Suppressor macrophage treated with lipopolysaccharide for 4 hours (primary cell): ENCODE data around the gene ASTN1.

Source experiments
- DNase-seq: peaks from one replicate; pipeline ENCODE4 v3.0.0-alpha.2; 2020

Gene ASTN1

DNA sequence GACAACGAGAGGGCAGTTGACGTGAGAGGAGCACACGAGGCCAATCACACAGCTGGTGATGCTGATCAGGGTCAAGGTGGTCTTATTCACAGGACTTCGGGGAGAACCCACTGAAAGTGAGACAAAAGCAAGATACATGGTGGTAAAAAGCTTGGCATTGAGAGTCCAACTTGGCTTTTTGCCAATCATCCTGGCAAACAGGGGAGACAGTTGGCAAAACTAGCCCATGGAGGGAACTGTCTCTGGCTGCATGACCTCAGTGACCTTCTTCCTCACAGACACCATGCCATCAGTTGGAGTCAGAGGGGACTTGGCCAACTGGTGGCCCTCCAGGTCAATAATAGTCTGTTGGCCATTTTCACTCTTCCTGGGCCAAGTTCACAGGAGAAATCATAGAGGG lies 139.9 kb downstream of the ASTN1 start:
- no peak for DNase-seq

DNA sequence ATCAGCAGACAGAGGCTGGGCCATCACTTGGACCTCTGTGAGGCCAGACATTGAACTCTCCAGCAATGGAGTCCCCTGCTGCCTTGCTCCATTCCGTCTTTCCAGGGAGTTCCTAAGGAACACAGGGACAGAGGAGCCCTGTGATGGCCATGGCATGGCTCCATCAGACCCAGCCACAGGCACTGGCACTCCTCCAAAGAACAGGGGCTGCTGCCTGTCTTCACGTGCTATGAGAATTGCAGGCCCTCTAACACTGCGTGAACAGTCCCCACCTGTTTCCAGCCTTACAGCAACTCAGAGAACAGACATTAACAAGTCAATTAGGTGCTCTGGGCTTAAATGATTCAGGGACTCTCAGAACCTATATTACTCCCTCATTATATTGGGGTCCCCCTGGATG lies 140.8 kb downstream of the ASTN1 start:
- no peak for DNase-seq

DNA sequence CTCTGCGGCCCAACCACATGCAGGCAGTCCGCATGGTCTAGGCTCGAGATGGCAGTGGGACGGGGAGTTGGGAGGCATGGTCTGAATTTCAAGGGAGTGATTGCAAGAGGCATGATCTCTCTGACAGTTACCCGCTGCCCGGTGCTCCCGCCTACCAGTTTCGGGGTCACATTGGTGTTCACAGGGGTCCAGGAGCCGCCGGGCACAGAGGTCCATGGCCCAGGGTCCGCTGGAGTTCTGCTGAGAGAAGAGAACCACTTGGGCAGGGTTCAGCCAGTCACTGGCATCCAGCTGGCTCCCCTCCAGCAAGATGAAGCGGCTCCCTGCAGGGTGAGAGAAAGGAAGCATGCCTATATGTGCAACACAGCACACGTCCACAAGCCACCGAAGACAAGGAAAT lies 141.3 kb downstream of the ASTN1 start:
- DNase-seq, result no peak

DNA sequence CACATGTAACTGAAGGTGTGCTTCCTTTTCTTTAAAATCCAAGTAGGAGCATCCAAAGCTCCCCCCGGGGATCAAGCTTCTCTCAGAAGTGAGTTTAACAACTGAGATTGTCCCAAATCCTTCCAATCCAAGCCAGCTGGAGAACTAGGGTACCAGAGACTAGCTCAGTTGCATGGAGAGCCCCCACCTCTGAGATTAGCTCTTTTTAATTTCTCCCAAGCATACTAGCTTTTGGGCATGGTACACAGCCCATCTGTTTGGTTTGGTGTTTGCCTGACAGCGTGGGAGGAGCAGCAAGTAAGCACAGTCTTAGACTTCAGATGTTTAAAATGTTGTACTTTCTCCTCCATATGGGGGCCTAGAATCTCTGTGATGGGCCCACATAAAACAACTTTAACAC lies 142.8 kb downstream of the ASTN1 start:
- DNase-seq, result no peak

DNA sequence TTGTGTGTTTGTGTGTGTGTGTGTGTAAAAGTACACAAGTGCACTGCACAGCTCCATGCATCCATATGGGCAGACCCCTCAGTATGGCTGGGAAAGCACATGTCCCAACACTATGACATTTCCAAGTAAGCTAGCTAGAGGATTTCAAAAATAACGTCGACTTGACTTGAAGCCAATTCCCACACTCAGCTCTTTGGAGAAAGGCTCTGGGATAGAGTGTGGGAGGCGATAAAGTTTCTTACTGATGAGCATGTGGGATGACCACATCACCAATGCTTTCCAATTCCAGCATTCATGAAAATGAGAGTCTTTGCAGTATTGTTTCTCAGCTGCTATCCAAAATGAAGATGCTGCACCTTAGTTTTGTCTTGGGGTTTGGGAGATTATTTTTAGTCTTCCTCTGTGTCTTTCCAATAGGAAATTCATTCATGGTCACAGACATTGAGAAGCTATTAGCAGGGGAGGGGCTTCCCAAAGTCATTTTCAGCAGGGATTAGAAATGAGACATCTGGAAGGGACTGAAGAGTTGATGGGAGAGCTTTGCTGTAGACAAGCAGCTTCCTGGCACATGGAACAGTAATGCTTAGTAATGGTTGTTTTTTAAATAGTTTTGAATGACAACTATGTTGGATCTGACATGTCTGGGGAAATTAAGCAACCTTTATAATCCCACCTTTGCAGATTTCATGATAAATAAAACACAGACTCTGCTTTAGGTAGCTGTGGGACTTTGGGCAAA lies 143.5 kb downstream of the ASTN1 start:
- no peak for DNase-seq

DNA sequence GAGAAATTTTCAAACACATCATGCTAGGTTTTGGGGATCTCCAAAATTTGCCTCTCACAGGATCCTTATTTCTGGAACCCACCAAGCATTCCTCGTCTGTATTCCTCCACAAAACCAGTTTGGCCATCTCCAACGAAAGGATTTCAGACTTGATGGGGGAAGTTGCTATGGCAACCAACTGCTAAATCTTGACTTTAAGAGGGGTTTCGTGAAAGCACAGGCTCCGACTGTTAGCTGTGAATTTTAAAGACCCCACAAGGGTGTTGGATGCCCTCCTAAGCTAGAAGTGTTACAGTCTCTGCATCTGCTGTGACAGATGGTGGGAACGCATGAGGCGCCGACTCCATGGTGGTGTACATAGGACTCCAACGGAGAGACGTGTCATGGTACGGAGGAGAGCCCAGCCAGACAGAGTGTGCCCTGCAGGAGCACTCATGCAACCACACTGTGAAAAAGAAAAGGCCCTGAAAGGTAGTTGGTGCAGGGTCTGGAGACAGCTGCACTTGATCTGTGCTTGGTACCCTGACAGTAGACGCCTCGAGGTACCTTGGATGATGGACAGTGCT lies 147.1 kb downstream of the ASTN1 start:
- no peak for DNase-seq

DNA sequence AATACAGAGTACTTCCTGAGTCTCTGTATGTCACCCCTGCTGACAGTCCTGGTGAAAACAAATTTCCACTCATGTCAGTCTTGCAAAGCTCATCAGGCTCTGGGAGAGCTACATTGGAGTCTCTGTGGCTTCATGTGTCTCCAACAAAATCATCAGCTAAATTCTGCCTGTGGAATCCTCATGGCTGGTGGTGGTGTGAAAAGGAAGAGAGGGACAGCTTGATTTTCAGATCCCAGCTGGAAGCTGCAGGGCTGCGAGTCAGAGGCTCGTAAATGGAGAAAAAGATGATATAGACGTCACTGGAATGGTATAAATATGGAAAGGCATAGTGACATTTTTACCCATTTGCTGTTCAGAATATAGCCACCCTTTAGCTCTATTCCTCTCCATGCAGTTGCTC lies 150.2 kb downstream of the ASTN1 start:
- DNase-seq, result no peak

DNA sequence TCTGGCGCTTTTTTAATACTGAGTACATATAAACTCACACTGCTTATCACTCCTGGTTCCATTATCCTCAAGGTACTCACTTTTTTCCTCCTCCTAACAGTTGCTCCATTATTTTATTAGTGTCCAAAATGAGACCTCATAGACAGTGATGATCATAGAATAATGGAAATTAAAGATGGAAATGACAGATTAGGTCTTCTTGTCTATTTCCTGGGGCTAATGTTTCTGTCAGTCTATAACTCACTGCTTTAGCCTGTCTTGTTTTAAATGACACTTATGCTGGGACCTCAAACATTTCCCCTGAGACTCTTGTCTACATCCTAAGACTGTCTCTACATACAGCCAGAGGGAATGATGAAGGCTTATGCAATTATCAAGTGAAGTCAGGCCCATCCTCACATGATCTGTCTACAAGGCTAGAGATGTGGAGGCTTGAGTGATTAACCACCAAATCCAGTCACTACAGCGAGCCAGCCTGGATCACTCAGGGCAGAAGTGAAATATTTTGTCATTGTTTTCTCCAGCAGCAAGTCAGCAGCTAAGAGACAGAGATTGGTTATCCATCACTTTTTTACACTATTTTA lies 152.1 kb downstream of the ASTN1 start:
- DNase-seq, result no peak

DNA sequence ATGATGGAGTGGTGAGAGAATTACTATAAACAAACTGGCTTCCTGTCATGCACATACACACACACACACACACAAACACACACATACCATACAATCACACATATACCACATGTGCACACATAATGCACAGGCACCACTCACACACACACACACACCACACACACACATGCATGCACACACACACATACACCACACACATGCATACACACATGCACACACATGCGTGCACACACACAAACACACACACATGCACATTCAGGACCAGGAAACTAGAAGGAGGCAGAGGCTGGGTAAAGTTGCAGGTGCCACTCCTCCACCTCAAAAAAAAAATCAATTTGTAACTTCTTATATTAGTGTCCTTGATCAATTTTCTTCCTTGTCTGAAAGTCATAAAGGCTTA lies 153.0 kb downstream of the ASTN1 start:
- DNase-seq, result no peak

DNA sequence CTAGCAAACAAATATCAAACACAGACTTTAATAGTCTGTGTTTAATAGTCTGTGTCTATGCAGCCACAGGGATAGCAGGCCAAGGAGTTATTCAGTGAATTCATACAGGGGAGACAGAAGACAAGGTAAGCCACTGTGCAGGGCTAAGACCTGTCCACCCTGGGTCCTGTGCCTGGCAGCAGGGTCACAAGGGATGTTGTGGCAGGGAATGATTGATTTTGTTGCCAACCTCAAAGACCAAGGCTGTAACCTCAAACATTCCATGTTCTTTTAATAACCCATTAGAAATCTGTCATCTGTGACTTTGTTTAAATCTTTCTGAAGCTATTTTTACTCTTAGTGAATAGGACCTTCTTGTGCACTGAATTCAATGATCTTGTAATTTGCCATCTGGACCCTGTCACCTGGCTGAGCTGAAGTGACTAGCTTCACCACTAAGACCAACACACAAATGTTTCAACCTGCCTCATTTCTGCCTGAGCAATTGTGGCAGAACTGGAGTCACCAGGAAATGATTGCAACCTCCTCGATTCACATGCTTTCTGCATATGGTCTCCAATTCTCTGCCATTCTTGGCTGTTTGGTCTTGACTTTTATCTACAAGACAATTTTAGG lies 154.2 kb downstream of the ASTN1 start:
- DNase-seq, result no peak

DNA sequence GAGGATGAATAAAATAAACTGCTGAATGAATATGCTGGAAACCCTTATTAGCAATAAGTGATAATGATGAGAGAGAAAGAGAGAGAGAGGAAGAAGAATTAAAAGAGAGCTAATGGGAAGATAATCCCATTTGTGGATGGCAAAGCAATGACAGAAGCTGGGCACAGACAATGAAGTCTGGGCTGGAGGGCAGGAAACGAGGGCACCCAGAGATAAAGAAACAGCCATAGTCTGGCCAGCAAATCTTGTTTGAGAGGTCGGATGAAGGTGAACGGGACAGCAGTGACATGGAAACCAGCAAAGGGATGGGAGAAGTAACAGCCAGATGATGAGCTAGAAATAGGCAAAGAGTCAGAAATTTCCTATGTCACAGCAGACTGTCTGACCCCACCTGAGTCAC lies 155.9 kb downstream of the ASTN1 start:
- DNase-seq, result no peak

DNA sequence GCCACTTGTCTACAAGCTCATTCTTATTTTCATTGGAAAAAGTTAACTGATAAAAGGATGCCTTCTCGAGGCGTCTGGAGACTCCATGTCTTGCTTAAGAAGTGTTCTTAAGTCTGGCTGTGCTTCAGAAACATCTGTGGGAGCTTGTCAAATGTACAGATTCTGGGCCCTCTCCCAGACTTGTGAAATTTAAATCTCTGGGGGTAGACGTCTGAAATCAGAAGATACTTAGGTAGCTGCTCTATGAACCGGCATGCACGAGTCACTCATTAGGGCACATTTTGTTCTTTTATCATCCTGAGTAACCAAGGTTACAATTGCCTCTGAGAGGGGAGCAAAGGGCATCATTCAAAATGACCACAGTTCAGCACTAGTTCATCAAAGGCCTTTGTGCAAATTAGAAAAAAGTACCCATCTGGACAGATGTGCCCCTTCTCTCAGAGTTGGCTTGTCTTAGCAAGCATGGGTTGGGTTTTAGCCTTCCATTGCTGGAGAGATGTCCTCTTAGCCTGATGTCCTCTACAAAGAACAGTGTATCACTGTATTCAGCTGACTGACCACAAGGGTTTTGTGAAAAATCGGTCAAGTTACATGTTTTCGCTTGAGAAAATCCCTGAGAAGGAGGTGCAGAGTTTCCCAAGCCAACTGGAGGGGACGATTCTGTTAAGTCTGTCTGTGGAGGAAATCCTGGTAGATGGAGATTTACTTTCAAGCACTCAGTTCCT lies 156.9 kb downstream of the ASTN1 start:
- no peak for DNase-seq

DNA sequence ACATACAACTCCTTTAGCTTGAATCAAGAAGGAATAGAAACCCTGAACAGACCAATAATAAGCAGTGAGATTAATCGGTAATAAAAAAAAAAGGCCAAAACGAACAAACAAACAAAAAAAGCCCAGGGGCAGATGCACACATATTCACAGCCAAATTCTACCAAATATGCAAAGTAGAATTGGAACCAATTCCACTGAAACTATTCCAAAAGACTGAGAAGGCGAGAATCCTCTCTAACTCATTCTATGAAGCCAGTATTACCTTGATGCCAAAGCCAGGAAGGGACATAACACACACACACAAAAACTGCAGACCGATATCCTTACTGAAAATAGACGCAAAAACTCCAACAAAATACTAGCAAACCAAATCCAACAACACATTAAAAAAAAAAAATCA lies 161.6 kb downstream of the ASTN1 start:
- no peak for DNase-seq

DNA sequence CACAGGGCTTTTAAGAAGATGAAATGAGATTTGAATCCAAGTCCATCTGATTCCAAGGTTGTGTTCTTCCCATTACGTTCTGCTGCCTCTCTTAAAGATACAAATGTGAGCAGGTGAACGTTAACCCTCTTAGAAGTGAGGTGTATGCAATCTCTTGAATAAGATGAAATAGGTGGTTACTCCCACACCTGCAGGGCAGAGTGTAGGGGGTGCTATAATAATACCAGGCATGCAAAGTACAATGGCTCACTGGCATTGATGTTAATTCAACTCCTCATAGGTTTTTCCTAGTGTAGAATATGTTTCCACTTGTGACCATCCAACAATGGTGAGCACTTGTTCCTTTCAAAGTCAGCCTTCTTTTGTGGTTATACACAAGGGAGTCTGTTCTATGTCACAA lies 163.0 kb downstream of the ASTN1 start:
- DNase-seq, result no peak

DNA sequence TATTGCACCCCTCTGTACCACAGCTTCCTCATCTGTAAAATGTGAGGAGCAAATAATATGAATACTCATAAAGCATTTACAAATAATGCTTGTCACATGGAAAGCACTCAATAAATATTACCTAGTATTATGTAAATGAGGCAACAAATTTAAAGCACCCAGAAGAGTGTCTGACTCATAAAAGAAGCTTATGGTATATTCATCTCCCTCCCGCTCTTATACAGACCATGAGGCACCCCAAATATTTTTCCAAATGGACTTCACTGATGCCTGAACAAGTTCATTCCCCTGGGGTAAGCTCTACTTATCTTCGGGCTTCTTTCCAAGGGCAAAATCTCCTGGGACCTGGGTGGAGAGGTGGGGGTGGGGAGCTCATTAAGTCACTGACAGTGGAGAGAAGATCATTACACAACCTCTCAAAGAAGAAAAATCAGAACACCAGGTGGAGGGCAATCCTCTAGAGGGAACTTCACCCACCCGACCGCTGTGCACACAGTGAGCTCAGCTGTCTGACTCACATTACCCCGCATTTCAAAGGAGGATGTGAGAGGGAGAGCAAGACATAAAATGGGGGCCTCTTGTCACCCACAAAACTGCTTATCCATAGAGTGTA lies 166.2 kb downstream of the ASTN1 start:
- DNase-seq, result no peak

DNA sequence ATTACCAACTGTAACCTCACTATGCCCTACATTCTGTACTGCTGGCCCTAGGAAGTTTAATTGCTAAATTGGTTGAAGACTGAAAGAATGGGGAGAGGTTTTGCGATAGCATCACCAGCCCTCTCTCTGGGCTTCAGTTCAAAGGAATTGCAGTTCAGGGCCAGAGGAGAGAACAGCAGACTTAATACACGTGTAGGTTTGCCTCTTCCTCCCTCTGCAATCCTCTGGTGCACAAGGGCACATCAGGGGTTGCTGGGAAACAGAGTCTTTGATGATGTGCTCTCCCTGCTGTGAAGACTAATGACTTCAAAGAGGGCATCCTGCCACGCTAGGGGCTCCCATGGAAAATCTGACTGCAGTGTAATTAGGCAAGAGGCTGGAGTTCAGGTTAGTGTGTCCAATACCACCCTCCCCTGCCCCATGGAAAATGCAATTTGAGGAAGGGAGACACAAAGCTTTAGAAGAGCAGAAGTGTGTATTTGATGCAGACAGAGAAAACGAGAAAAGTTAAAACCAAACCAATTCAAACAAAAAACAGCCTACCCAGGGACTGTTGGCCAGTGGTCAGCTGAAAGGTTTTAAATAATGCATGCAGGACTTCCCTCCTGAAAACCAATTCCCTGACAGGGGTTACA lies 167.9 kb downstream of the ASTN1 start:
- DNase-seq, result no peak

DNA sequence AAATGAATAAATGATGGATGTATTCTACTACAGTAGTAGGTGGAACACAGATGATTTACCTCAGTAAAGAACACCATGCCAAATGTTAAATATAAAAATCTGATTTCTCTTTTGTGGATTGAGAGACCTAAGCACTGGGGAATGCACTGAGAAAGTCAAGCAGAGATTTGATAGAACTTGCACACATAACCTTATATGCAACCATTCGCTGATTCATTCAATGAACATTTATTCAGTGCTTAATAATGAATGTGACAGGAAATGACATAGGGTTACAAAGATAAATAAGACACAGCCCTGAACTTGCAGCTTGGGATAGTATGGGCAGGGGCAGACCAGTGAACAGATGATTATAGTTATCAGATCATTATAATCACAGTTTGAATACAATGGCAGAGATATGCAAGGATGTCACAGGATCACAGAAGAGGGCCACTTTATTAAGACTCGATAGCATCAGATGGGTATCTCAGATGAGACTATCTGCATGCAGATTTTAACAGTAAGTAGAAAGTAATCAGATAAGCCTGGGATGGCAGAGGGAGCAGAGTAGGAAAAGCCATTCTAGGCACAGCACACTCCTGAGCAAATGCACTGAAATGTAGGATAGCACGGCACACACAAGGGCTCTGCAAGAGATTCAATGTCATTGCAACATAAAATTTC lies 169.4 kb downstream of the ASTN1 start:
- DNase-seq, result no peak

DNA sequence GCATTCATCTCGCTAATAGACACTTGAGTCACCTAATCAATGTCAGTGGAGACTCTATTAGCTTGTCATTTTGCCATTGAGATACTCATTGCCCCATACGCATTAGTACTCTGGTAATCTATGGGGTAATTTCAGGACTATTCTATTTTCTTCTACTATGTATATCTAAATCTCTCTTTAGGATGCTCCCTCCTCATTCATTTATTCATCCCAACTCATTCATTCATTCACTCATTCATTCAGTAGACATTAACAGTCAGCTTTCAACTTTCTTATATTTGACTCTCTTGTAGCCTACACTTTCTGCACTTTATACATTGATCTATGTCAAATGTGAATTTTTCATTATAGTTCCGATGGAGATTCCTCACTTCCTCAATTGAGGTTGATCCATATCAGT lies 170.9 kb downstream of the ASTN1 start:
- DNase-seq, result no peak

DNA sequence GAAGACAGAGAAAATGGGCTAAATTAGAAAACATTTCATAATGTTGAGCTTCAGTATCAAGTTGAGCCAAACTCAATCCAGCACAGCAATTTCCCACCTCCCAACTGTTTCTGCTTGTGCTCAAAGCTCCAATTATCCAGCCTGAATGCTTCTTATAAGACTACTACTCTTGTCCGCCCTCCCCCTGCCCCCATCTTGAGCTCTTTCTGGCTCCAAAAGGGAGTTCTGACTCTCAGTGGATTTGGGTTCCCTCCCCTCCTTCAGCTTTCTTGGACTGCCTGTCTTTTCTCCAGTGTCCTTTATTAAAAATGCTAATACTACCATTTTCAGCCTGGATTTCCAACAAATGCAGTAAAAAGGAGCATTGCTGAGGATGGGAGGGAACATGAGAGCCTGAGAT lies 174.8 kb downstream of the ASTN1 start:
- DNase-seq, result no peak

DNA sequence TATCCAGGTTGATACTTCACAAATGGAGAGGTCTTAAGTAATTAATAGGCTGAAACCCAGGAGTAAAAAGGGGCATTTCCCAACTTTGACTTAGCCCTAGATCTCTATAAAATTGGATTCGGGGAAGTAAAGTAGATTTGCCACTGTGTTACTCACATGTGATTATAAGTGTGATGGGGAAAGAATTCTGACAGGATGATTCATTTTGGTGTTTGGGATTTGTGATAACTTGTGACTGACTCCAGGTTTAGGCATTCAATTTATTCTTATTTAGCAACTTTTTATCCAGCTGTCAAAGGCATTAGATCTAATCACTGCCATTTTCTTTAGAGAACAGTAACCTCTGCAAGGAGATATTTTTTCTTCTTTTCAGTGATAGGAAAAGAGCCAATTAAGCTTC lies 175.5 kb downstream of the ASTN1 start:
- DNase-seq, result no peak

DNA sequence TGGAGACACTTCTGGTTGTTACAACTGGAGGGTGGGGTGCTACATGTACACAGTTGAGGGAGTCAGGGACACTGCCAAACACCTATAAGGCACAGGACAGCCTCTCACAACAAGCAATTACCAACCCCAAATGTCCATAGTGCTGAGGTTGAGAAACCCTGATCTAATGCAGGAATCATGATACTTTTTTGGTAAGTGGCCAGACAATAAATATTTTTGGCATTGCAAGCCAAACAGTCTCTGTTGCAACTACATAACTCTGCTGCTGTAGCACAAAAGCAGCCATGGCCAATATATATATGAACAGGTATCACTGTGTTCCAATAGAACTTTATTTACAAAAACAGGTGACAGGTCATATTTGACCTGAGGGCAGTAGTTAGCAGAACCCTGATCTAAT lies 177.5 kb downstream of the ASTN1 start:
- DNase-seq, result no peak

DNA sequence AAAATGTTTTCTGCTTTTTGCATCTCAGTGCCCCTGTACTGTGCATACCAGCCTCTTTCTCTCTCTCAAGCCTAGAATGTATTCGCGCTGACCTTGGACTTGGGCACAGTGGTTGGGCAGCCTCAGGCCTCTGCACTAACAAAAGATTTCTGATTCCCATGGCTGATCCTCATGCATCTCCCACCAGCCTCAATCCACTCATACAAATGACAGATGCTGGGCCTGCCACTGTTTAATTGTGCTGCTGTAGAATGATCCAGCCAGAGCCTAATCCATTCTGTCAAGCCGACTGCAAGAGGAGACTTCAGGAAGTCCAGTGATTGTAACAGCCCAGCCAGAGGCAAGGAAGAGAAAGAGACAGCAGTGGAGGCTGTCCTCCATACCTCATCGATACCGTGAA lies 180.8 kb downstream of the ASTN1 start:
- DNase-seq, result no peak
